ENCODE results near the gene RAB3A. TPM values are rescaled to one million over a fixed set of nuclear protein-coding genes. Genes with fewer than 3 reads are reported as not detected.

The RAB3A gene
- total RNA-seq, 2 donors from 2014 or later = 0.52 to 8.2 TPM

DNA sequence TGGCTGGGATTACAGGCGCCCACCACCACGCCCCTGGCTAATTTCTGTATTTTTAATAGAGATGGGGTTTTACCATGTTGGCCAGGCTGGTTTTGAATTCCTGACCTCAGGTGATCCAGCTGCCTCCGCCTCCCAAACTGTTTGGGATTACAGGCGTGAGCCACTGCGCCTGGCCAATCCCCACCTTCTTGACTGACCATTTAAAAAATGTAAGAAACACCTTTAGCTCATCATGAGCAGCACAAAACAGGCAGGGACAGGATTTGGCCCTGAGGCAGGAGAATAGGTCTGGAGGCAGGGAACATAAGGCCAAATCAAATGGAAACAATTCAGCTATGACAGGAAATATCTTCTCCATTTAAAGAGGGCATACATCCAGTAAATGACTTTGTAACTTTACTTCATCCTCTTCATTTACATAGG is 12.2 kb downstream of the RAB3A start:
- DNase-seq = no peak
- no peaks in the 10 kb centered on the region for H3K36me3 ChIP-seq (replicated peaks in 1 of 2; ENCODE audit: insufficient read depth in 1 of 2, low read depth in 2 of 2)
- peaks cover 15% of the 10 kb centered on the region for H3K4me1 ChIP-seq
- ATAC-seq = no peak
- H3K27me3 ChIP-seq = no peaks in the 10 kb centered on the region
- H3K4me3 ChIP-seq = peak overlapping the region in 1 of 2 donors; percentile 13
- intact Hi-C loops (cut with DNase I) = no loop called here
- H3K9me3 ChIP-seq = no peaks in the 10 kb centered on the region
- 65 to 68% methylated on average over 5 of the region's 5 CpGs for WGBS, 2 donors
- H3K27ac ChIP-seq = peak overlapping the region; percentile 76 to 97 (median 92)
- TF ChIP-seq CTCF (IDR thresholded peaks at IDR 0.05) = no peak
- no peak for TF ChIP-seq POLR2A (IDR thresholded peaks at IDR 0.05)

DNA sequence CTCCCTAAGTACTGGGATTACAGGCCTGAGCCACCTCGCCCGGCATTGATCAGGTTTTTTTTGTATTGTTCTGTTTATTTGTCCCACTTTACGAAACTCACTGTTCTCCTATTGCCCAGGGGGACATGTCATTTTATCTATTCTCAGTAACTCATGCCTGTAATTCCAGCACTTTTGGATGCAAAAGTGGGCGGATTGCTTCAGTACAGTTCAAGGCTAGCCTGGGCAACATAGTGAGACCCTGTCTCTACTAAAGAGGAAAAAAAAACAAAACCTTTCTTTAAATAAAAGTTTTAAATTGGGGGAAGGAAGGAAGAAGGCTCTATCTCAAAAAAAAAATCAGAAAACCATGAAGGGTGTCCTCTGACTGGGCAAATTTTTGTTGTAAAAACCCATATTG is 13.6 kb downstream of the RAB3A start:
- no peaks in the 10 kb centered on the region for H3K9me3 ChIP-seq
- H3K27me3 ChIP-seq = no peaks in the 10 kb centered on the region
- no peak overlapping the region for H3K4me3 ChIP-seq
- H3K36me3 ChIP-seq (replicated peaks in 1 of 2; ENCODE audit: insufficient read depth in 1 of 2, low read depth in 2 of 2) = no peaks in the 10 kb centered on the region
- intact Hi-C loops (cut with DNase I) = no loop called here
- TF ChIP-seq CTCF (IDR thresholded peaks at IDR 0.05) (no peak), POLR2A (IDR thresholded peaks at IDR 0.05) (no peak)
- 84 to 85% methylated on average over 4 of the region's 4 CpGs for WGBS, 2 donors
- peaks cover 15% of the 10 kb centered on the region for H3K4me1 ChIP-seq
- no peak overlapping the region for H3K27ac ChIP-seq
- no peak for ATAC-seq
- no peak for DNase-seq

- no peak overlapping the region for H3K27ac ChIP-seq
- H3K27me3 ChIP-seq = no peaks in the 10 kb centered on the region
- H3K9me3 ChIP-seq = no peaks in the 10 kb centered on the region
- H3K4me1 ChIP-seq = no peaks in the 10 kb centered on the region
- ATAC-seq = no peak
- H3K36me3 ChIP-seq (replicated peaks in 1 of 2; ENCODE audit: insufficient read depth in 1 of 2, low read depth in 2 of 2) = no peaks in the 10 kb centered on the region
- TF ChIP-seq POLR2A (IDR thresholded peaks at IDR 0.05) = no peak
- TF ChIP-seq CTCF (IDR thresholded peaks at IDR 0.05) = no peak
- H3K4me3 ChIP-seq = no peak overlapping the region
- no peak for DNase-seq
- 66 to 75% methylated on average over 6 of the region's 6 CpGs for WGBS, 2 donors
- intact Hi-C loops (cut with DNase I) = no loop called here
Observed at GRCh38 chr19:18185538-18185937, 18.3 kb downstream of the RAB3A start.

GRCh38 chr19:18183529-18183928 is 20.3 kb downstream of the RAB3A start:
- no peak for DNase-seq
- H3K36me3 ChIP-seq (replicated peaks in 1 of 2; ENCODE audit: insufficient read depth in 1 of 2, low read depth in 2 of 2) = no peaks in the 10 kb centered on the region
- H3K27me3 ChIP-seq = no peaks in the 10 kb centered on the region
- no peak for ATAC-seq
- H3K27ac ChIP-seq = no peak overlapping the region
- no peak overlapping the region for H3K4me3 ChIP-seq
- intact Hi-C loops (cut with DNase I) = no loop called here
- no peaks in the 10 kb centered on the region for H3K9me3 ChIP-seq
- no peaks in the 10 kb centered on the region for H3K4me1 ChIP-seq
- no peak for TF ChIP-seq CTCF (IDR thresholded peaks at IDR 0.05)
- TF ChIP-seq POLR2A (IDR thresholded peaks at IDR 0.05) = no peak

DNA sequence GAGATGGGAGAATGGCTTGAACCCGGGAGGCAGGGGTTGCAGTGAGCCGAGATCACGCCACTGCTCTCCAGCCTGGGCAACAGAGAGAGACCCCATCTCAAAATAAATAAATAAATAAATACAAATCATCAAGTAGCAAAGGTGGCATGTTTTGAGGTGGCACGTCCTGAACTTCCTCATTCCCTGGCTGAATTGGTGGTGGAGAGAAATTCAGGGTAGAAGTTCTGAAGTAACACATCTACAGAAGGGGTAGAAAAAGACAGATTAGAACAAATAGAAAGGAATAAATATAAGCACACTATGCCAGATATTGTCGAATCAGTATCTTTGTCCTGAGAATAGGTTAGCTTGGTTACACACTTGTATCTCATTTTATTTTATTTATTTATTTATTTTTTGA is 23.9 kb downstream of the RAB3A start:
- Histone ChIP-seq H3K36me3 (replicated peaks in 1 of 2; ENCODE audit: insufficient read depth in 1 of 2, low read depth in 2 of 2) (no peaks in the 10 kb centered on the region), H3K4me1 (peaks cover 3% of the 10 kb centered on the region), H3K9me3 (no peaks in the 10 kb centered on the region), H3K4me3 (no peak overlapping the region), H3K27me3 (no peaks in the 10 kb centered on the region), H3K27ac (no peak overlapping the region)
- WGBS, 2 donors = 89 to 95% methylated on average over 5 of the region's 5 CpGs
- DNase-seq (no peak), ATAC-seq (no peak)
- TF ChIP-seq POLR2A (IDR thresholded peaks at IDR 0.05) = no peak
- no peak for TF ChIP-seq CTCF (IDR thresholded peaks at IDR 0.05)
- intact Hi-C loops (cut with DNase I) = no loop called here
